Naive B cell (primary cell): ENCODE measurements around the gene PRRT1. TPM values are rescaled to one million over a fixed set of nuclear protein-coding genes. Genes with fewer than 3 reads are reported as not detected.

Experiments used
- ATAC-seq, 2 donors: fragments of 150-1000 bp; cut with Tn5 transposase; 2 replicates each; pipeline ENCODE4 v1.10.0; 2021; ENCODE audit warnings: low read depth in 2 of 2, mild to moderate bottlenecking in 2 of 2, moderate library complexity in 2 of 2
- DNase-seq: peaks from one replicate; pipeline ENCODE4 v3.0.0; 2022
- H3K27ac Mint-ChIP-seq, 6 donors: one replicate each; pipeline ENCODE4 v1.8.0; 2020 to 2022; ENCODE audit warnings: mild to moderate bottlenecking in 6 of 6, mixed read lengths in 6 of 6, moderate library complexity in 5 of 6, inconsistent platforms in 2 of 6
- H3K27me3 Mint-ChIP-seq, 3 donors: one replicate each; pipeline ENCODE4 v1.8.0; 2021 to 2022; ENCODE audit warnings: mixed read lengths in 3 of 3, mild to moderate bottlenecking in 1 of 3
- H3K36me3 Mint-ChIP-seq, 2 donors: one replicate each; pipeline ENCODE4 v1.8.0; 2020 to 2022; ENCODE audit warnings: mixed read lengths in 2 of 2, inconsistent platforms in 1 of 2, mild to moderate bottlenecking in 1 of 2
- H3K4me1 Mint-ChIP-seq, 3 donors: one replicate each; pipeline ENCODE4 v1.8.0; 2020 to 2022; ENCODE audit warnings: mixed read lengths in 3 of 3, inconsistent platforms in 1 of 3, mild to moderate bottlenecking in 1 of 3, moderate library complexity in 1 of 3
- H3K4me3 Mint-ChIP-seq, 8 donors: one replicate each; pipeline ENCODE4 v1.8.0; 2020 to 2022; ENCODE audit warnings: mild to moderate bottlenecking in 8 of 8, mixed read lengths in 8 of 8, moderate library complexity in 8 of 8, inconsistent platforms in 2 of 8
- H3K9me3 Mint-ChIP-seq, 7 donors: one replicate each; pipeline ENCODE4 v1.8.0; 2020 to 2022; ENCODE audit warnings: mixed read lengths in 7 of 7, mild to moderate bottlenecking in 5 of 7, inconsistent platforms in 2 of 7, moderate library complexity in 1 of 7
- polyA plus RNA-seq, 6 donors: library from polyadenylated mRNA; unstranded; fragments of 300-500 nt; fragmentation: Illumina TruSeq; gene quantifications; one replicate each; pipeline ENCODE4 v1.2.3, GENCODE V29; 2021; ENCODE audit warnings: low read depth in 6 of 6

Gene PRRT1
- polyA plus RNA-seq, 6 donors from 2014 or later: not detected

GRCh38 chr6:32166411-32167061, 14.8 kb upstream of the PRRT1 start:
- peaks cover 24 to 35% (median 27%) of the 10 kb centered on the region in 3 donors for H3K4me1 Mint-ChIP-seq
- H3K4me3 Mint-ChIP-seq: no peak overlapping the region
- no peaks in the 10 kb centered on the region for H3K27me3 Mint-ChIP-seq
- H3K9me3 Mint-ChIP-seq: peaks cover 0 to 1% (median 0%) of the 10 kb centered on the region in 7 donors
- ATAC-seq (no peak), DNase-seq (no peak)
- peaks cover 6 to 40% of the 10 kb centered on the region in 2 donors for H3K36me3 Mint-ChIP-seq
- H3K27ac Mint-ChIP-seq: no peak overlapping the region

- Mint-ChIP-seq H3K27ac (peak within 1 kb of the TSS in 1 of 6 donors; percentile 56), H3K36me3 (peaks cover 0 to 19% of the 10 kb centered on the region in 2 donors), H3K4me1 (peaks cover 14 to 22% (median 16%) of the 10 kb centered on the region in 3 donors), H3K9me3 (peaks cover 0 to 1% (median 0%) of the 10 kb centered on the region in 7 donors), H3K27me3 (no peaks in the 10 kb centered on the region), H3K4me3 (no peak within 1 kb of the TSS)
- ATAC-seq: no peak
- DNase-seq: no peak
Measured at GRCh38 chr6:32164295-32164694, 12.6 kb upstream of the PRRT1 start, which contains the start of gene EGFL8. TSS of gene EGFL8 (plus strand) at chr6:32164595. CDS start at chr6:32166166, 1,571 bp downstream.

GRCh38 chr6:32163559-32164258, 12.0 kb upstream of the PRRT1 start:
- ATAC-seq (no peak), DNase-seq (no peak)
- H3K27me3 Mint-ChIP-seq: no peaks in the 10 kb centered on the region
- peak overlapping the region in 1 of 6 donors; percentile 56 for H3K27ac Mint-ChIP-seq
- H3K4me1 Mint-ChIP-seq: peaks cover 12 to 20% (median 12%) of the 10 kb centered on the region in 3 donors
- peaks cover 0 to 1% (median 0%) of the 10 kb centered on the region in 7 donors for H3K9me3 Mint-ChIP-seq
- H3K4me3 Mint-ChIP-seq: no peak overlapping the region
- H3K36me3 Mint-ChIP-seq: peaks cover 0 to 13% of the 10 kb centered on the region in 2 donors

- Mint-ChIP-seq H3K4me3 (peak overlapping the region in 1 of 8 donors; percentile 54), H3K36me3 (peaks cover 0 to 8% of the 10 kb centered on the region in 2 donors), H3K27ac (no peak overlapping the region), H3K27me3 (peaks cover 7 to 15% (median 8%) of the 10 kb centered on the region in 3 donors), H3K9me3 (no peaks in the 10 kb centered on the region), H3K4me1 (peaks cover 21 to 29% (median 26%) of the 10 kb centered on the region in 3 donors)
- no peak for DNase-seq
- no peak for ATAC-seq
Measured at GRCh38 chr6:32158052-32158451, 6.3 kb upstream of the PRRT1 start.

- ATAC-seq (no peak), DNase-seq (no peak)
- Mint-ChIP-seq H3K27ac (no peak overlapping the region), H3K27me3 (peaks cover 13 to 25% (median 20%) of the 10 kb centered on the region in 3 donors), H3K4me1 (peaks cover 26 to 36% (median 33%) of the 10 kb centered on the region in 3 donors), H3K9me3 (no peaks in the 10 kb centered on the region), H3K4me3 (no peak overlapping the region), H3K36me3 (peaks cover 0 to 8% of the 10 kb centered on the region in 2 donors)
Measured at GRCh38 chr6:32156891-32157290, 5.2 kb upstream of the PRRT1 start.

GRCh38 chr6:32154514-32155161, 2.9 kb upstream of the PRRT1 start:
- Mint-ChIP-seq H3K36me3 (peaks cover 0 to 8% of the 10 kb centered on the region in 2 donors), H3K27me3 (peaks cover 28 to 47% (median 42%) of the 10 kb centered on the region in 3 donors), H3K27ac (peak overlapping the region in 2 of 6 donors; percentile 15 to 24), H3K4me3 (peak overlapping the region; percentile 79 to 98 (median 93)), H3K9me3 (no peaks in the 10 kb centered on the region), H3K4me1 (peaks cover 39 to 51% (median 47%) of the 10 kb centered on the region in 3 donors)
- DNase-seq: peak; percentile 73
- peak; percentile 89 to 91 for ATAC-seq

GRCh38 chr6:32153564-32154513, 2.1 kb upstream of the PRRT1 start, which contains the start of gene PPT2:
TSS of gene PPT2 (plus strand) at chr6:32154141. CDS start at chr6:32154595, 454 bp downstream.
- DNase-seq (no peak), ATAC-seq (peak; percentile 37 to 43)
- Mint-ChIP-seq H3K9me3 (peaks cover 0 to 2% (median 0%) of the 10 kb centered on the region in 7 donors), H3K27me3 (peaks cover 34 to 54% (median 50%) of the 10 kb centered on the region in 3 donors), H3K4me3 (peak within 1 kb of the TSS; percentile 79 to 98 (median 93)), H3K27ac (peak within 1 kb of the TSS; percentile 15 to 86 (median 74)), H3K36me3 (peaks cover 0 to 10% of the 10 kb centered on the region in 2 donors), H3K4me1 (peaks cover 44 to 54% (median 50%) of the 10 kb centered on the region in 3 donors)

GRCh38 chr6:32152769-32153563, 1.2 kb upstream of the PRRT1 start:
- H3K9me3 Mint-ChIP-seq: peaks cover 0 to 8% (median 0%) of the 10 kb centered on the region in 7 donors
- peak overlapping the region; percentile 53 to 90 (median 77) for H3K4me3 Mint-ChIP-seq
- peaks cover 42 to 63% (median 59%) of the 10 kb centered on the region in 3 donors for H3K27me3 Mint-ChIP-seq
- DNase-seq (no peak), ATAC-seq (no peak)
- peak overlapping the region in 2 of 6 donors; percentile 42 to 71 for H3K27ac Mint-ChIP-seq
- H3K36me3 Mint-ChIP-seq: peaks cover 0 to 18% of the 10 kb centered on the region in 2 donors
- peaks cover 53 to 63% (median 59%) of the 10 kb centered on the region in 3 donors for H3K4me1 Mint-ChIP-seq

GRCh38 chr6:32151181-32151862, 417 bp downstream of the PRRT1 start:
- H3K27ac Mint-ChIP-seq: peak overlapping the region in 2 of 6 donors; percentile 54 to 73
- peak overlapping the region in 3 of 8 donors; percentile 9 to 65 (median 29) for H3K4me3 Mint-ChIP-seq
- H3K9me3 Mint-ChIP-seq: peaks cover 0 to 8% (median 0%) of the 10 kb centered on the region in 7 donors
- peaks cover 55 to 79% (median 69%) of the 10 kb centered on the region in 3 donors for H3K27me3 Mint-ChIP-seq
- ATAC-seq: no peak
- peaks cover 0 to 10% of the 10 kb centered on the region in 2 donors for H3K36me3 Mint-ChIP-seq
- no peak for DNase-seq
- H3K4me1 Mint-ChIP-seq: peaks cover 53 to 66% (median 56%) of the 10 kb centered on the region in 3 donors

GRCh38 chr6:32149932-32150870, 1.5 kb downstream of the PRRT1 start:
- H3K9me3 Mint-ChIP-seq: peaks cover 0 to 8% (median 0%) of the 10 kb centered on the region in 7 donors
- DNase-seq (no peak), ATAC-seq (no peak)
- H3K4me3 Mint-ChIP-seq: peak overlapping the region in 6 of 8 donors; percentile 4 to 75 (median 64)
- peaks cover 52 to 61% (median 53%) of the 10 kb centered on the region in 3 donors for H3K4me1 Mint-ChIP-seq
- H3K36me3 Mint-ChIP-seq: peaks cover 0 to 10% of the 10 kb centered on the region in 2 donors
- H3K27ac Mint-ChIP-seq: peak overlapping the region in 2 of 6 donors; percentile 59 to 60
- peaks cover 60 to 86% (median 77%) of the 10 kb centered on the region in 3 donors for H3K27me3 Mint-ChIP-seq
